WERI-Rb-1 (cell line): Measurements from ENCODE around the gene GPC3.

Experiments used
- DNase-seq: peaks from one replicate; pipeline ENCODE4 v3.0.0-alpha.2; 2020
- H3K27ac ChIP-seq: fragments of 250-450 bp; sonication (Bioruptor Pico); 2 replicates; pipeline ENCODE4 v1.5.1; 2020; ENCODE audit warnings: mild to moderate bottlenecking, moderate library complexity
- H3K27me3 ChIP-seq: fragments of 250-450 bp; sonication (Bioruptor Pico); 2 replicates; pipeline ENCODE4 v1.5.1; 2021; ENCODE audit warnings: mild to moderate bottlenecking, low read depth, moderate library complexity; ENCODE audit not compliant: insufficient read depth, severe bottlenecking
- H3K36me3 ChIP-seq: fragments of 250-450 bp; sonication (Bioruptor Pico); 2 replicates; pipeline ENCODE4 v1.5.1; 2020; ENCODE audit warnings: mild to moderate bottlenecking, moderate library complexity
- H3K4me3 ChIP-seq: 2 replicates; pipeline ENCODE4 v1.5.1; 2011; ENCODE audit warnings: low read depth, mild to moderate bottlenecking, control low read depth, low read length
- H3K9me3 ChIP-seq: fragments of 250-450 bp; sonication (Bioruptor Pico); 2 replicates; pipeline ENCODE4 v1.5.1; 2021; ENCODE audit warnings: mild to moderate bottlenecking, moderate library complexity; ENCODE audit not compliant: severe bottlenecking
- CTCF ChIP-seq: IDR thresholded peaks from 2 replicates; pipeline ENCODE4 v1.5.1; 2011; ENCODE audit warnings: low read depth, mild to moderate bottlenecking, control low read depth, inconsistent platforms, low read length

The GPC3 gene

GRCh38 chrX:133514486-133514885, 470.9 kb downstream of the GPC3 start:
- H3K36me3 ChIP-seq = no peaks in the 10 kb centered on the region
- DNase-seq = no peak
- no peaks in the 10 kb centered on the region for H3K9me3 ChIP-seq
- no peak overlapping the region for H3K4me3 ChIP-seq
- H3K27ac ChIP-seq = no peak overlapping the region
- peaks cover 16% of the 10 kb centered on the region for H3K27me3 ChIP-seq
- TF ChIP-seq CTCF = no peak

GRCh38 chrX:133513123-133513522, 472.3 kb downstream of the GPC3 start:
- peaks cover 26% of the 10 kb centered on the region for H3K27me3 ChIP-seq
- no peak overlapping the region for H3K27ac ChIP-seq
- no peaks in the 10 kb centered on the region for H3K9me3 ChIP-seq
- no peak for TF ChIP-seq CTCF
- no peak for DNase-seq
- no peaks in the 10 kb centered on the region for H3K36me3 ChIP-seq
- H3K4me3 ChIP-seq = no peak overlapping the region

- no peaks in the 10 kb centered on the region for H3K9me3 ChIP-seq
- no peak for TF ChIP-seq CTCF
- H3K27me3 ChIP-seq = peaks cover 36% of the 10 kb centered on the region
- no peaks in the 10 kb centered on the region for H3K36me3 ChIP-seq
- DNase-seq = no peak
- no peak overlapping the region for H3K4me3 ChIP-seq
- no peak overlapping the region for H3K27ac ChIP-seq
Measured at GRCh38 chrX:133511041-133511440, 474.4 kb downstream of the GPC3 start.

- H3K4me3 ChIP-seq = no peak overlapping the region
- DNase-seq = no peak
- no peak overlapping the region for H3K27ac ChIP-seq
- no peak for TF ChIP-seq CTCF
- H3K36me3 ChIP-seq = no peaks in the 10 kb centered on the region
- H3K9me3 ChIP-seq = no peaks in the 10 kb centered on the region
- H3K27me3 ChIP-seq = peaks cover 54% of the 10 kb centered on the region
Measured at GRCh38 chrX:133497356-133497755, 488.0 kb downstream of the GPC3 start.

GRCh38 chrX:133495464-133496391, 489.7 kb downstream of the GPC3 start:
- H3K27ac ChIP-seq = no peak overlapping the region
- DNase-seq = no peak

More at GRCh38 chrX:133495464-133496391, 489.7 kb downstream of the GPC3 start:
- TF ChIP-seq CTCF = no peak
- no peaks in the 10 kb centered on the region for H3K36me3 ChIP-seq
- peaks cover 63% of the 10 kb centered on the region for H3K27me3 ChIP-seq
- no peak overlapping the region for H3K4me3 ChIP-seq
- no peaks in the 10 kb centered on the region for H3K9me3 ChIP-seq
